ENCODE data around the gene MORF4L1.

- TF ChIP-seq CTCF (IDR thresholded peaks at IDR 0.05; ENCODE audit: insufficient read depth, low read length, poor library complexity, severe bottlenecking) (no peak), EZH2phosphoT487 (conservative IDR thresholded peaks at IDR 0.05; ENCODE audit: low read length) (no peak)
These were observed 16.9 kb upstream of the MORF4L1 start for GRCh38 chr15:78855746-78856145.

All from SU-DHL-6 (cell line).